ENCODE measurements around the gene TCN1.

Gene TCN1

DNA sequence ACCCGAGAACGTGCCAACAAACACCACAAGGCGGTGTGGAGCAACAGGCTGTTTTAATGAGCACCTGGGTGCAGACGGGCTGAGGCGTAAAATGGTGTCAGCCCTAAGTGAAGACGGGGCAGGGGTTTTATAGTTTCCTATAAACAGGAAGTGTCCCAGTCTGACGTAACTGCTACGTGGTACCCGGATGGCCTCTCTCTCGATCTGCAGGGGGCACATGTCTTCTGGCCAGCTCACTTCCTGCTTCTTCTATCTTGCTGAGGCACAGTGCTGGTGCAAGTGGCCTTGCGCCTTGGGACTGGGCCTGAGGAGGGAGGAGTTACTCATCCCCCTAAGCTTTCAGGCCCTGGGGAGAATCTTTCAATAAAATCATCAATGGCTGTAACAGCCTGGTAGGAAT, 33.2 kb upstream of the TCN1 start:
- no peak overlapping the region for H3K27ac ChIP-seq (ENCODE audit: low read length)

DNA sequence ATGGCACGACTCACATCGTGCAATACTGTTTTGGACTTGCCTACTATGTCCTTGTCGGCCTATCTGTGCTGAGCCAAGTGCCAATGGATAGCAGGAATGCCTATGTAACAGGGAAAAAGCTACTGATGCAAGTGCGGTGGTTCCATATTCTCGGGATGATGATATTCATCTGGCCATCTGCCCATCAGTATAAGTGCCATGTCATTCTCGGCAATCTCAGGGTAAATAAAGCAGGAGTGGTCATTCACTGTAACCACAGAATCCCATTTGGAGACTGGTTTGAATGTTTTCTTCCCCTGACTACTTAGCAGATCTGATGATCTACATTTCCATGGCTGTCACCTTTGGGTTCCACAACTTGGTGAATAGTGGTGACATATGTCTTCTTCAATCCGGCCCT, 32.4 kb upstream of the TCN1 start:
- H4K20me1 ChIP-seq (ENCODE audit: insufficient read depth, low read length), result no peaks in the 10 kb centered on the region
- H3K4me3 ChIP-seq (ENCODE audit: low read depth in 1 of 2, low read length in 2 of 2), result no peak overlapping the region
- no peaks in the 10 kb centered on the region for H3K79me2 ChIP-seq (ENCODE audit: insufficient read depth, low read length)
- no peaks in the 10 kb centered on the region for H3K27me3 ChIP-seq (ENCODE audit: insufficient read depth, low read length, poor library complexity)
- TF ChIP-seq EZH2 (IDR thresholded peaks at IDR 0.05; ENCODE audit: borderline replicate concordance, low read depth, low read length, severe bottlenecking), result no peak
- TF ChIP-seq, protein P1, sequence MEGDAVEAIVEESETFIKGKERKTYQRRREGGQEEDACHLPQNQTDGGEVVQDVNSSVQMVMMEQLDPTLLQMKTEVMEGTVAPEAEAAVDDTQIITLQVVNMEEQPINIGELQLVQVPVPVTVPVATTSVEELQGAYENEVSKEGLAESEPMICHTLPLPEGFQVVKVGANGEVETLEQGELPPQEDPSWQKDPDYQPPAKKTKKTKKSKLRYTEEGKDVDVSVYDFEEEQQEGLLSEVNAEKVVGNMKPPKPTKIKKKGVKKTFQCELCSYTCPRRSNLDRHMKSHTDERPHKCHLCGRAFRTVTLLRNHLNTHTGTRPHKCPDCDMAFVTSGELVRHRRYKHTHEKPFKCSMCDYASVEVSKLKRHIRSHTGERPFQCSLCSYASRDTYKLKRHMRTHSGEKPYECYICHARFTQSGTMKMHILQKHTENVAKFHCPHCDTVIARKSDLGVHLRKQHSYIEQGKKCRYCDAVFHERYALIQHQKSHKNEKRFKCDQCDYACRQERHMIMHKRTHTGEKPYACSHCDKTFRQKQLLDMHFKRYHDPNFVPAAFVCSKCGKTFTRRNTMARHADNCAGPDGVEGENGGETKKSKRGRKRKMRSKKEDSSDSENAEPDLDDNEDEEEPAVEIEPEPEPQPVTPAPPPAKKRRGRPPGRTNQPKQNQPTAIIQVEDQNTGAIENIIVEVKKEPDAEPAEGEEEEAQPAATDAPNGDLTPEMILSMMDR (IDR thresholded peaks at IDR 0.05; ENCODE audit: borderline replicate concordance, extremely low read depth, low read length, poor library complexity, severe bottlenecking), result no peak
- no peaks in the 10 kb centered on the region for H3K36me3 ChIP-seq (ENCODE audit: insufficient read depth, low read length)
- peaks cover 6% of the 10 kb centered on the region; the same call in 1 of the 2 replicates for H3K4me1 ChIP-seq (ENCODE audit: insufficient read depth, low read length)
- no peaks in the 10 kb centered on the region for H3K9me3 ChIP-seq (ENCODE audit: insufficient read depth, low read length, severe bottlenecking)
- no peak overlapping the region for H3K27ac ChIP-seq (ENCODE audit: low read length)
- H3K9ac ChIP-seq (ENCODE audit: low read depth, low read length), result no peak overlapping the region
- H3K4me2 ChIP-seq (ENCODE audit: insufficient read depth, low read length), result no peak overlapping the region
- no peak overlapping the region for H2AFZ ChIP-seq (ENCODE audit: low read depth, low read length)
- ATAC-seq (ENCODE audit: insufficient read depth, low read depth) (no peak), DNase-seq (no peak)

More for the DNA sequence above, 33.2 kb upstream of the TCN1 start:
- Histone ChIP-seq H4K20me1 (ENCODE audit: insufficient read depth, low read length) (no peaks in the 10 kb centered on the region), H3K9ac (ENCODE audit: low read depth, low read length) (no peak overlapping the region), H3K9me3 (ENCODE audit: insufficient read depth, low read length, severe bottlenecking) (no peaks in the 10 kb centered on the region), H3K4me1 (ENCODE audit: insufficient read depth, low read length) (peaks cover 6% of the 10 kb centered on the region; the same call in 1 of the 2 replicates), H3K4me2 (ENCODE audit: insufficient read depth, low read length) (no peak overlapping the region), H3K36me3 (ENCODE audit: insufficient read depth, low read length) (no peaks in the 10 kb centered on the region), H3K27me3 (ENCODE audit: insufficient read depth, low read length, poor library complexity) (no peaks in the 10 kb centered on the region), H2AFZ (ENCODE audit: low read depth, low read length) (no peak overlapping the region; the same call in 1 of the 2 replicates), H3K4me3 (ENCODE audit: low read depth in 1 of 2, low read length in 2 of 2) (no peak overlapping the region), H3K79me2 (ENCODE audit: insufficient read depth, low read length) (no peaks in the 10 kb centered on the region)
- ATAC-seq (ENCODE audit: insufficient read depth, low read depth) (no peak), DNase-seq (no peak)
- TF ChIP-seq, protein P1 (IDR thresholded peaks at IDR 0.05; ENCODE audit: borderline replicate concordance, extremely low read depth, low read length, poor library complexity, severe bottlenecking), result peak; percentile 10
- no peak for TF ChIP-seq EZH2 (IDR thresholded peaks at IDR 0.05; ENCODE audit: borderline replicate concordance, low read depth, low read length, severe bottlenecking)

DNA sequence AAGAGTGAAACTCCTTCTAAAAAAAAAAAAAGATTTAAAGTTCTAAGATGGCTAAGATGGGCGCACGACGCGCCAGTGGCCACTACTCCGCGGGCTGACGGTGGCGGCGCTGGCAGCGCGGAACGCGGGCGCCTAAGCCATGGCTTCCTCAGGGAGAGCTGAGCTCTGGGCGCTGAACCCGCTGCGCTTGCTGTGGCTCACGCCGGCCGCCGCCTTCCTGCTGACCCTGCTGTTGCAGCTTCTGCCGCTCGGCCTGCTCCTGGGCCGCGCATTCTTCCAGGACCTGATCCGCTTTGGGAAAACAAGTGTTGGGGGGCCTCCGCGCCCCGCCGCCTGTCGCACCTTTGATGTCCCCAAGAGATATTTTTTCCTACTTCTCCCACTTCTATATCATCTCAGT, 31.8 kb upstream of the TCN1 start:
- Histone ChIP-seq H3K79me2 (ENCODE audit: insufficient read depth, low read length) (no peaks in the 10 kb centered on the region), H2AFZ (ENCODE audit: low read depth, low read length) (no peak overlapping the region), H4K20me1 (ENCODE audit: insufficient read depth, low read length) (no peaks in the 10 kb centered on the region), H3K9me3 (ENCODE audit: insufficient read depth, low read length, severe bottlenecking) (no peaks in the 10 kb centered on the region), H3K27me3 (ENCODE audit: insufficient read depth, low read length, poor library complexity) (no peaks in the 10 kb centered on the region), H3K9ac (ENCODE audit: low read depth, low read length) (no peak overlapping the region), H3K27ac (ENCODE audit: low read length) (no peak overlapping the region), H3K4me2 (ENCODE audit: insufficient read depth, low read length) (no peak overlapping the region), H3K4me3 (ENCODE audit: low read depth in 1 of 2, low read length in 2 of 2) (no peak overlapping the region), H3K4me1 (ENCODE audit: insufficient read depth, low read length) (peaks cover 6% of the 10 kb centered on the region; the same call in 1 of the 2 replicates), H3K36me3 (ENCODE audit: insufficient read depth, low read length) (no peaks in the 10 kb centered on the region)
- DNase-seq (no peak), ATAC-seq (ENCODE audit: insufficient read depth, low read depth) (no peak)
- TF ChIP-seq, protein P1 (IDR thresholded peaks at IDR 0.05; ENCODE audit: borderline replicate concordance, extremely low read depth, low read length, poor library complexity, severe bottlenecking), result no peak
- no peak for TF ChIP-seq EZH2 (IDR thresholded peaks at IDR 0.05; ENCODE audit: borderline replicate concordance, low read depth, low read length, severe bottlenecking)

DNA sequence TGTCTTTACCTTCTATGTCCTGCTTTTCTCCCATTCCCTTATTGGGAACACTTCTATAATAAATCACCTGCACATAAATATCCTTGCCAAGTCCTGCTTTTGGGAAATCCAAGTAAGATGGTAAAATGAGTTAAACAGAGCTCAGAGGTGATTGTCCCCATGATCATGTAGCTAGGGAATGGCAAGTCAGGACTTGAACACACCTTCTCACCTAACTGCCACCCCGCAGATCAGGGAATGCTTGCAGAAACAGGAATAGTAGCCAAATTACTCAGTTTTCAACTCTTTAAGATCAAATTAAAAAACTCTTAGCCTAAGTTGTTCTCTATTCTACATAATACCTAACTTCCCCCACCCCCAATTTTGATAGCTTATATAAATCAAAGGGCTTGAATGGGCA, 28.3 kb upstream of the TCN1 start:
- Histone ChIP-seq H3K4me3 (ENCODE audit: low read depth in 1 of 2, low read length in 2 of 2) (no peak overlapping the region), H3K27me3 (ENCODE audit: insufficient read depth, low read length, poor library complexity) (no peaks in the 10 kb centered on the region), H3K36me3 (ENCODE audit: insufficient read depth, low read length) (no peaks in the 10 kb centered on the region), H3K9ac (ENCODE audit: low read depth, low read length) (no peak overlapping the region), H3K4me2 (ENCODE audit: insufficient read depth, low read length) (no peak overlapping the region), H3K79me2 (ENCODE audit: insufficient read depth, low read length) (no peaks in the 10 kb centered on the region), H4K20me1 (ENCODE audit: insufficient read depth, low read length) (no peaks in the 10 kb centered on the region), H3K27ac (ENCODE audit: low read length) (no peak overlapping the region), H3K4me1 (ENCODE audit: insufficient read depth, low read length) (peaks cover 5% of the 10 kb centered on the region; the same call in 1 of the 2 replicates), H3K9me3 (ENCODE audit: insufficient read depth, low read length, severe bottlenecking) (peaks cover 2% of the 10 kb centered on the region), H2AFZ (ENCODE audit: low read depth, low read length) (no peak overlapping the region)
- TF ChIP-seq, protein P1 (IDR thresholded peaks at IDR 0.05; ENCODE audit: borderline replicate concordance, extremely low read depth, low read length, poor library complexity, severe bottlenecking), result no peak
- no peak for TF ChIP-seq EZH2 (IDR thresholded peaks at IDR 0.05; ENCODE audit: borderline replicate concordance, low read depth, low read length, severe bottlenecking)
- no peak for DNase-seq
- no peak for ATAC-seq (ENCODE audit: insufficient read depth, low read depth)

Data from DND-41 (cell line).